ENCODE measurements around the gene MAN1A1. TPM values are rescaled to one million over a fixed set of nuclear protein-coding genes. Genes with fewer than 3 reads are reported as not detected.

MAN1A1 gene
- total RNA-seq, 1 donor from 2014 or later, result 19.7 TPM

- no peak for TF ChIP-seq CTCF (IDR thresholded peaks at IDR 0.05; ENCODE audit: borderline replicate concordance)
Measured at GRCh38 chr6:119283979-119284545, 65.5 kb downstream of the MAN1A1 start.

GRCh38 chr6:119283214-119283613, 66.3 kb downstream of the MAN1A1 start:
- Histone ChIP-seq H3K4me3 (no peak overlapping the region), H3K4me1 (peaks cover 8% of the 10 kb centered on the region), H3K36me3 (no peaks in the 10 kb centered on the region), H3K9me3 (replicated peaks) (no peaks in the 10 kb centered on the region), H3K27me3 (ENCODE audit: low read depth) (no peaks in the 10 kb centered on the region), H3K27ac (replicated peaks) (no peak overlapping the region)
- intact Hi-C loops (cut with micrococcal nuclease), result no loop called here
- TF ChIP-seq CTCF (IDR thresholded peaks at IDR 0.05; ENCODE audit: borderline replicate concordance), result no peak
- no peak for DNase-seq

More at GRCh38 chr6:119283979-119284545, 65.5 kb downstream of the MAN1A1 start:
- intact Hi-C loops (cut with micrococcal nuclease), result no loop called here
- H3K4me3 ChIP-seq, result no peak overlapping the region
- H3K9me3 ChIP-seq (replicated peaks), result no peaks in the 10 kb centered on the region
- no peak for DNase-seq
- H3K27me3 ChIP-seq (ENCODE audit: low read depth), result no peaks in the 10 kb centered on the region
- H3K36me3 ChIP-seq, result no peaks in the 10 kb centered on the region
- peaks cover 8% of the 10 kb centered on the region for H3K4me1 ChIP-seq
- no peak overlapping the region for H3K27ac ChIP-seq (replicated peaks)

GRCh38 chr6:119280668-119281067, 68.9 kb downstream of the MAN1A1 start:
- no peaks in the 10 kb centered on the region for H3K36me3 ChIP-seq
- H3K4me3 ChIP-seq, result no peak overlapping the region
- H3K27me3 ChIP-seq (ENCODE audit: low read depth), result no peaks in the 10 kb centered on the region
- DNase-seq, result no peak
- intact Hi-C loops (cut with micrococcal nuclease), result no loop called here
- no peak overlapping the region for H3K27ac ChIP-seq (replicated peaks)
- no peak for TF ChIP-seq CTCF (IDR thresholded peaks at IDR 0.05; ENCODE audit: borderline replicate concordance)
- peaks cover 14% of the 10 kb centered on the region for H3K4me1 ChIP-seq
- no peaks in the 10 kb centered on the region for H3K9me3 ChIP-seq (replicated peaks)

- Histone ChIP-seq H3K4me3 (no peak overlapping the region), H3K4me1 (peaks cover 14% of the 10 kb centered on the region), H3K27me3 (ENCODE audit: low read depth) (no peaks in the 10 kb centered on the region), H3K9me3 (replicated peaks) (no peaks in the 10 kb centered on the region), H3K27ac (replicated peaks) (no peak overlapping the region), H3K36me3 (no peaks in the 10 kb centered on the region)
- no peak for DNase-seq
- TF ChIP-seq CTCF (IDR thresholded peaks at IDR 0.05; ENCODE audit: borderline replicate concordance), result no peak
- intact Hi-C loops (cut with micrococcal nuclease), result no loop called here
Measured at GRCh38 chr6:119280080-119280479, 69.5 kb downstream of the MAN1A1 start.

- Histone ChIP-seq H3K4me1 (peaks cover 14% of the 10 kb centered on the region), H3K36me3 (no peaks in the 10 kb centered on the region), H3K4me3 (no peak overlapping the region), H3K27me3 (ENCODE audit: low read depth) (no peaks in the 10 kb centered on the region), H3K27ac (replicated peaks) (no peak overlapping the region), H3K9me3 (replicated peaks) (no peaks in the 10 kb centered on the region)
- no peak for TF ChIP-seq CTCF (IDR thresholded peaks at IDR 0.05; ENCODE audit: borderline replicate concordance)
- DNase-seq, result no peak
- intact Hi-C loops (cut with micrococcal nuclease), result no loop called here
Measured at GRCh38 chr6:119278625-119279024, 70.9 kb downstream of the MAN1A1 start.

All from left ventricle myocardium inferior (tissue), 1 donor.